Measurements from ENCODE around the gene ARHGEF6.

ARHGEF6 gene

GRCh38 chrX:136658151-136658550, 122.6 kb downstream of the ARHGEF6 start:
- H3K27ac ChIP-seq = no peak overlapping the region
- no peak for TF ChIP-seq ZFX (IDR thresholded peaks at IDR 0.05)
- TF ChIP-seq CTCF (conservative IDR thresholded peaks at IDR 0.05) = no peak

GRCh38 chrX:136656361-136656964, 124.3 kb downstream of the ARHGEF6 start:
- no peak overlapping the region for H3K27ac ChIP-seq
- TF ChIP-seq CTCF (conservative IDR thresholded peaks at IDR 0.05) (no peak), ZFX (IDR thresholded peaks at IDR 0.05) (no peak)

- H3K27ac ChIP-seq = no peak overlapping the region
- no peak for TF ChIP-seq ZFX (IDR thresholded peaks at IDR 0.05)
- TF ChIP-seq CTCF (conservative IDR thresholded peaks at IDR 0.05) = no peak
Measured at GRCh38 chrX:136652822-136653723, 127.7 kb downstream of the ARHGEF6 start.

- H3K27ac ChIP-seq = no peak overlapping the region
- TF ChIP-seq CTCF (conservative IDR thresholded peaks at IDR 0.05) = no peak
- TF ChIP-seq ZFX (IDR thresholded peaks at IDR 0.05) = no peak
Measured at GRCh38 chrX:136650811-136651210, 129.9 kb downstream of the ARHGEF6 start.

GRCh38 chrX:136647677-136648360, 132.9 kb downstream of the ARHGEF6 start, which contains the start of gene CD40LG:
CD40LG (plus strand) TSS chrX:136648158; CDS start chrX:136648249, 91 bp downstream.
- no peak within 1 kb of the TSS for H3K27ac ChIP-seq
- TF ChIP-seq CTCF (conservative IDR thresholded peaks at IDR 0.05) (no peak), ZFX (IDR thresholded peaks at IDR 0.05) (no peak)

GRCh38 chrX:136646602-136647239, 134.0 kb downstream of the ARHGEF6 start:
- no peak overlapping the region for H3K27ac ChIP-seq
- TF ChIP-seq CTCF (conservative IDR thresholded peaks at IDR 0.05) = no peak
- no peak for TF ChIP-seq ZFX (IDR thresholded peaks at IDR 0.05)

All from C4-2B (cell line).